Type B pancreatic cell (in vitro differentiated cells): ENCODE data around the gene DNAJC17. TPM values are rescaled to one million over a fixed set of nuclear protein-coding genes. Genes with fewer than 3 reads are reported as not detected.

Experiments
- DNase-seq: peaks from one replicate; pipeline ENCODE4 v3.0.0; 2021; ENCODE audit warnings: mixed read lengths; ENCODE audit not compliant: unreplicated experiment; ENCODE audit errors: extremely low spot score
- H3K27ac Mint-ChIP-seq: 2 replicates; pipeline ENCODE4 v1.8.0; 2021; ENCODE audit warnings: mild to moderate bottlenecking, mixed read lengths
- H3K27me3 Mint-ChIP-seq: 2 replicates; pipeline ENCODE4 v1.8.0; 2021; ENCODE audit warnings: mixed read lengths
- H3K36me3 Mint-ChIP-seq: 2 replicates; pipeline ENCODE4 v1.8.0; 2021; ENCODE audit warnings: mixed read lengths
- H3K4me1 Mint-ChIP-seq: one replicate; pipeline ENCODE4 v1.8.0; 2021; ENCODE audit warnings: mixed read lengths; ENCODE audit not compliant: unreplicated experiment
- H3K4me3 Mint-ChIP-seq: 2 replicates; pipeline ENCODE4 v1.8.0; 2021; ENCODE audit warnings: mild to moderate bottlenecking, mixed read lengths
- H3K9me3 Mint-ChIP-seq: 2 replicates; pipeline ENCODE4 v1.8.0; 2021; ENCODE audit warnings: mixed read lengths
- CTCF ChIP-seq: fragments of 200-600 bp; sonication (generic); conservative IDR thresholded peaks from 2 replicates; pipeline ENCODE4 v1.5.0; 2021; ENCODE audit warnings: antibody characterized with exemption, mild to moderate bottlenecking
- total RNA-seq: library from RNA; stranded (reverse); gene quantifications from 2 replicates; pipeline ENCODE4 v1.2.1, GENCODE V29; 2021; ENCODE audit warnings: low replicate concordance

Gene DNAJC17
- total RNA-seq, 1 donor from 2014 or later: 38.3 TPM

- H3K4me1 Mint-ChIP-seq: no peaks in the 10 kb centered on the region
- H3K9me3 Mint-ChIP-seq: no peaks in the 10 kb centered on the region
- H3K27ac Mint-ChIP-seq: no peak overlapping the region
- no peak for DNase-seq
- H3K36me3 Mint-ChIP-seq: no peaks in the 10 kb centered on the region
- H3K27me3 Mint-ChIP-seq: no peaks in the 10 kb centered on the region
- H3K4me3 Mint-ChIP-seq: no peak overlapping the region
- TF ChIP-seq CTCF: no peak
Measured at GRCh38 chr15:40722934-40723333, 84.3 kb downstream of the DNAJC17 start.

- Mint-ChIP-seq H3K9me3 (no peaks in the 10 kb centered on the region), H3K4me3 (no peak overlapping the region), H3K36me3 (peaks cover 4% of the 10 kb centered on the region), H3K27me3 (no peaks in the 10 kb centered on the region), H3K27ac (no peak overlapping the region), H3K4me1 (no peaks in the 10 kb centered on the region)
- TF ChIP-seq CTCF: no peak
- no peak for DNase-seq
Measured at GRCh38 chr15:40722354-40722753, 84.9 kb downstream of the DNAJC17 start.

GRCh38 chr15:40721701-40722100 lies 85.6 kb downstream of the DNAJC17 start:
- H3K27ac Mint-ChIP-seq: no peak overlapping the region
- no peaks in the 10 kb centered on the region for H3K4me1 Mint-ChIP-seq
- DNase-seq: no peak
- H3K9me3 Mint-ChIP-seq: no peaks in the 10 kb centered on the region
- H3K27me3 Mint-ChIP-seq: no peaks in the 10 kb centered on the region
- peaks cover 5% of the 10 kb centered on the region for H3K36me3 Mint-ChIP-seq
- no peak overlapping the region for H3K4me3 Mint-ChIP-seq
- TF ChIP-seq CTCF: no peak

- H3K9me3 Mint-ChIP-seq: no peaks in the 10 kb centered on the region
- DNase-seq: no peak
- H3K27me3 Mint-ChIP-seq: no peaks in the 10 kb centered on the region
- no peak for TF ChIP-seq CTCF
- H3K4me1 Mint-ChIP-seq: no peaks in the 10 kb centered on the region
- H3K27ac Mint-ChIP-seq: no peak overlapping the region
- no peak overlapping the region for H3K4me3 Mint-ChIP-seq
- peaks cover 8% of the 10 kb centered on the region for H3K36me3 Mint-ChIP-seq
Measured at GRCh38 chr15:40716165-40716564, 91.1 kb downstream of the DNAJC17 start.

Other genes starting within 250 kb of the DNAJC17 start
- 18.4 and 21.0 TPM in 2 replicates for gene CCDC32, start 242.4 kb downstream of the DNAJC17 start, total RNA-seq
- gene RPUSD2, start 238.2 kb downstream of the DNAJC17 start, total RNA-seq: 16.2 and 18.0 TPM in 2 replicates
- 7.6 and 21.4 TPM in 2 replicates for gene KNL1, start 213.2 kb downstream of the DNAJC17 start, total RNA-seq
- gene RAD51, start 112.3 kb downstream of the DNAJC17 start, total RNA-seq: 15.7 and 20.5 TPM in 2 replicates
- 30.4 and 32.0 TPM in 2 replicates for gene RMDN3, start 52.2 kb downstream of the DNAJC17 start, total RNA-seq
- 23.3 and 23.5 TPM in 2 replicates for gene GCHFR, start 43.4 kb downstream of the DNAJC17 start, total RNA-seq
- gene C15orf62, start 37.5 kb downstream of the DNAJC17 start, total RNA-seq: 1.1 and 1.3 TPM in 2 replicates
- 31.6 and 45.0 TPM in 2 replicates for gene ZFYVE19, start 384 bp downstream of the DNAJC17 start, total RNA-seq
- gene PPP1R14D, start 21.2 kb upstream of the DNAJC17 start, total RNA-seq: 0.70 and 1.0 TPM in 2 replicates
- 156 and 401 TPM in 2 replicates for gene SPINT1, start 36.6 kb upstream of the DNAJC17 start, total RNA-seq
- gene RHOV, start 66.8 kb upstream of the DNAJC17 start, total RNA-seq: 19.3 and 43.3 TPM in 2 replicates
- gene VPS18, start 87.0 kb upstream of the DNAJC17 start, total RNA-seq: 25.6 and 37.2 TPM in 2 replicates
- 2.9 and 5.9 TPM in 2 replicates for gene DLL4, start 121.9 kb upstream of the DNAJC17 start, total RNA-seq
- 7.8 and 12.9 TPM in 2 replicates for gene CHAC1, start 146.0 kb upstream of the DNAJC17 start, total RNA-seq